GM12874 (cell line): ENCODE measurements around the gene MLLT1.

Experiments used
- TF ChIP-seq, protein P1 (sequence below): IDR thresholded peaks from 2 replicates; pipeline ENCODE4 v1.5.1; 2011; ENCODE audit warnings: low read depth, mild to moderate bottlenecking, control low read depth, low read length, moderate library complexity; ENCODE audit not compliant: insufficient read depth

Gene MLLT1

DNA sequence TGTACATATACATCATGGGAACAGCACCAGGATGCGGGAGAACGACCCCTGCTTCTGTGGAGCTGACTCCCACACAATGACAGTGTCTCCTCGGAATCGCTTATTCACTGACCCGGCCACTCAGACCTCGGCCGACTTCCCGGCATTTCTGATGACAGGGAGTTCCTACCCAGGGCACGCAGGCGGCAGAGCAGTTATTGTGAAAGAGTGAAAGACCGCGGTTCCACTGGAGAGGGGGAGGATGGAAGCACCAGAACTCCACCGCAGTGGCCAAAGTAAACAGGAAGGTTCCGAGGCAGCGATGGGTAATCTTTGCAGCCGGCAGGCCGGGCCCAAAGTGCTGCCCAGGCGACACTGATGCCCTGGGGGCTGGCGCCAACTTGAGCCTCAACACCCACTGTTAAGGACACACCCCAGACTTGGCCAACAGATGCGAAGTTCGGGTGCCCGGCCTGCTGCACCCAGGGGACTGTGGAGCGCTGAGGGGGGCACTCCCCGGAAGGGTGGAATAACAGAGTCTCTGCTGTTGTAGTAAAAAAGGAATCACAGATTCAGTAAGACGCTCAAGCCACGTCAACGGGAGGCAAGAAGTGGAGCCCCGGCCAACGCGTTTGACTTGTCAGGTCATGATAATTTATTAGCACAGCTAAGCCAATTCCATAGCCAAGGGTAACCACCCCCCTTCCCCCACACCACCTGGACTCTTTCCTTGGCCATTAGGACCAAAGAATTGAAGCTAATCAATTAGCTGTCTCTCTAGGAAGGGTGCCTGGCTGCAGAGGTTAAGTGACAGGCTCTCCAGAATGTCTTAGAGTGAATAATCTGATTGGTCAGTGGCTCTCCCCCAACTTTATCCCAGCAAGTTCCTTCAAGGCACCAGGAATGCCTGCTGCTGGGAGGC is 5.8 kb downstream of the MLLT1 start:
- TF ChIP-seq, protein P1, sequence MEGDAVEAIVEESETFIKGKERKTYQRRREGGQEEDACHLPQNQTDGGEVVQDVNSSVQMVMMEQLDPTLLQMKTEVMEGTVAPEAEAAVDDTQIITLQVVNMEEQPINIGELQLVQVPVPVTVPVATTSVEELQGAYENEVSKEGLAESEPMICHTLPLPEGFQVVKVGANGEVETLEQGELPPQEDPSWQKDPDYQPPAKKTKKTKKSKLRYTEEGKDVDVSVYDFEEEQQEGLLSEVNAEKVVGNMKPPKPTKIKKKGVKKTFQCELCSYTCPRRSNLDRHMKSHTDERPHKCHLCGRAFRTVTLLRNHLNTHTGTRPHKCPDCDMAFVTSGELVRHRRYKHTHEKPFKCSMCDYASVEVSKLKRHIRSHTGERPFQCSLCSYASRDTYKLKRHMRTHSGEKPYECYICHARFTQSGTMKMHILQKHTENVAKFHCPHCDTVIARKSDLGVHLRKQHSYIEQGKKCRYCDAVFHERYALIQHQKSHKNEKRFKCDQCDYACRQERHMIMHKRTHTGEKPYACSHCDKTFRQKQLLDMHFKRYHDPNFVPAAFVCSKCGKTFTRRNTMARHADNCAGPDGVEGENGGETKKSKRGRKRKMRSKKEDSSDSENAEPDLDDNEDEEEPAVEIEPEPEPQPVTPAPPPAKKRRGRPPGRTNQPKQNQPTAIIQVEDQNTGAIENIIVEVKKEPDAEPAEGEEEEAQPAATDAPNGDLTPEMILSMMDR, result no peak

DNA sequence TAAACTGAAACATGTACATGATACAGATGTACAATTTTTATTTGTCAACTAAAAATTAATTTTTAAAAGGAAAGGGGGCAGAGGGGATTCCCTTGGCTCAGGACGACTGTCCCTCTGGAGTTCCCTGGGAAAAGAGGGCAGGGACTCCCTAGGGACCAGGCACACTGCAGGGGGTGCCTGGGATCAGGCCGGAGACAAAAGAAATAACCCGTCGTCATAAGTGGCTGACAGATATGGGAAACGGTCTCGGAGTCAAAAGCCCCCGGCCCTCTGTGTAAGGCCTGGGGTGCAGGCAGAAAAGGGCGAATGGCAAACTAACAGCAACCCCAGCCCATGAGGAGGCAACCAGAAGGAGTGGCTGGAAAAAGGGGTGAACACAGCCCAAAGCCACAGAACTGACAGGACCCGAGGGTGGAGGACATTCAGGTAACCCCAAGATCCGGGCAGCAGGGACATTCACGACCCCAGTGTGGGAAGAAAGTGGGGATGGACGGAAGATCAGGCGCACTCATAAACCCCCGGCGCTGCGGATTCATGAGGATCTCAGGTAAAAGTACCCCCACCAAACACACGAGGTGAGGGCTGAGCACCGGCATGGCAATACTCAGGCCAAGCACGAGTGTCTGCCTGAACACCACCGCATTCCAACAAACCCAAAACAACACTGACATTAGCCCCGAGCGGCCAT is 6.7 kb downstream of the MLLT1 start:
- TF ChIP-seq, protein P1, result no peak

DNA sequence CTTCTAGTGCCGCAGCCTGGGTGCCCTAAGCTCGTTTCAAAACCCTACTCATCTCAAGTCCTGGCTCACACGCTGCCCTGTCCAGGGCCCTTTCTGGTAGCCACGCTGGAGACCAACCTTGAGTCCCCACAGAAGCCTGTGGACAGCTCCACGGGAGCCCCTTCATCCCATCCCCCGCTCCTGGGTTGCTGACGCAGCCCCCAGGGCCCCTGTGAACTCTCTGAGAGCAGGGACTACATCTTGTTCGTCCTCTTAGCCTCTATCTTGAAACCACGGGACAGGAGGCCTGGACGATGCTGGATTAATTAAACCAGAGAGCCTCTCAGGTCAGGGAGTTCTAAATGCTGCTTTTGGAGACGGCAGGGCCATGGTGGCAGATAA is 7.4 kb downstream of the MLLT1 start:
- TF ChIP-seq, protein P1, result no peak

DNA sequence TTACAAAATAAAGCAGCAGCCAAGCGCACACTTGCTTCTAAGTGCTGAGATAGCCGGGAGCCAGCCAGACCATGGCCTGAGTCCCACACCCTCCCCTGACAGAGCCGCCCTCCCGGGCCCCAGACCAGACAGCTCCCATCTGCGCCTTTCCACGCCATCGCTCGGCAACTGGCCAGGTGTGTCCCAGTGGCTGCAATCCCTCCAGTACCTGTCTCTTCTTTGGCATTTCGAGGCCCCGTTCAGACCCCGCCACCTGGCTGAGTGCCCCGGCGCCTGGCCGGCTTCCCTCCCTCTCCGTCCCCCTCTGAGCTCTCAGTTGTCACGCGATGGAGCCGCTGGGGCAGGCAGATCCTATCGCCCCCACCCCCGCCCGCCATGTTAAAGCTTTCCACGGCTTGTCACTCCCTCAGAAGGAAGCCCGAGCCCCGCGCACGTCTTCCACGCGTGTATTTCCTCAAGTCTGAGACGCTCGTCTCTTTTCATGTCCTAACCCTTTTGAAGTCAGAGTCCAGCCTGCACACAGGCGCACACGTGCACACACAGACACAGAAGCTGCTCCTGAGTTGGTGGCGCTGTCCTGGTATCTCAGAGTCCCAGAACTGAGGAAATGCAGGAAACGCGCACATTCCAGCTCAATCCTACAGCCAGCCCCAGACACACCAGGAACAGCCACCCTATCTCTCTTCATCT is 7.9 kb downstream of the MLLT1 start:
- TF ChIP-seq, protein P1, result no peak

DNA sequence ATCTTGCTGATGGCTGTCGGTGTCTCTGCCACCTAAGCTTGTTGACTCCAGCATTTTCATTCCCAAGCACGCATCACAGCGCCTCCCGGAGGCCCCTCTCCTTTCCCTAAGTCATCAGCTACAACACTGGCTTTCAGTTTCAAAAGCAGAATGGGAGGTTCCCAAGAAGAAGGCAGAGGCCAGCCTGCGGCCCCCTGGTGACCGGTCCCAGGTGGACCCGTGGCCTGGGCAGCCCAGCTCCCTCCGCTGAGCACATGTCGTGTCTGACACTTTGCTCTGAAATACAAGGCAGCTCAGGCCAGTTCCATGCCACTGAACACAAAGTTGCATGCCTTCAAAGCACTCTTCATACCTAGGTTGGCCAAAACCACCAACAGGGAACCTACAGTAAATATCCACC is 8.5 kb downstream of the MLLT1 start:
- TF ChIP-seq, protein P1, result no peak

DNA sequence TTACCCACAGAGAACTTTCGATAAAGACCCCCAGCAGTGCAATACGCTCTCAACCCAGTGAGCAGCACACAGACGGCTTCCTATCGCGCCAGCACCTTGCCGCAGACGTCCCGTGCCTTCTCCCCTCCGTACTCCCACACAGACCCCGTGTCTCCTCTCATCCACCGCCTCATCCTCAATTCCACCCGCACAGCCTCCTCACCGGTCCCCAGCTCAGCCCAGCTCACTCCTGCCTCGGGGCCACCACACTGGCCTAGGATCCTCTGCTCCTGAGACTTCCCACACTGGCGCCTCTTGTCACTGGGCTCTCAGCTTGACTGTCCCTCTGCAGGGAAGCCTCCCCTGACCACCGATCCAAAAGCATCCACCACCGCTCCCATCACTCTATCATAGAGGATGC is 9.0 kb downstream of the MLLT1 start:
- TF ChIP-seq, protein P1, result no peak
